ENCODE measurements around the gene FSD2.
A peak's percentile ranks its signal among the peaks of the same experiment; 100 is the strongest.

The FSD2 gene

GRCh38 chr15:82799183-82799841 lies 6.6 kb downstream of the FSD2 start:
- POLR2A ChIA-PET = no interaction called here
- CTCF ChIA-PET = interaction anchor here (1.5 kb wide), 1 partner anchor 25 kb away, joined by 3 read pairs; no protein-coding TSS in a partner anchor
- DNase-seq (ENCODE audit: extremely low spot score) = no peak
- no peak for TF ChIP-seq CTCF (IDR thresholded peaks at IDR 0.05; ENCODE audit: control extremely low read depth, extremely low read depth, low read depth, missing control alignments)

- POLR2A ChIA-PET = no interaction called here
- CTCF ChIA-PET = interaction anchor here (1.5 kb wide), 1 partner anchor 25 kb away, joined by 3 read pairs; no protein-coding TSS in a partner anchor
- no peak for TF ChIP-seq CTCF (IDR thresholded peaks at IDR 0.05; ENCODE audit: control extremely low read depth, extremely low read depth, low read depth, missing control alignments)
- no peak for DNase-seq (ENCODE audit: extremely low spot score)
Observed at GRCh38 chr15:82798531-82799166, 7.2 kb downstream of the FSD2 start.

- no peak for TF ChIP-seq CTCF (IDR thresholded peaks at IDR 0.05; ENCODE audit: control extremely low read depth, extremely low read depth, low read depth, missing control alignments)
- CTCF ChIA-PET = no interaction called here
- POLR2A ChIA-PET = no interaction called here
- DNase-seq (ENCODE audit: extremely low spot score) = no peak
Observed at GRCh38 chr15:82798104-82798503, 7.8 kb downstream of the FSD2 start.

GRCh38 chr15:82793737-82794136 lies 12.1 kb downstream of the FSD2 start:
- ChIA-PET POLR2A (no interaction called here), CTCF (no interaction called here)
- no peak for DNase-seq (ENCODE audit: extremely low spot score)

GRCh38 chr15:82792068-82792467 lies 13.8 kb downstream of the FSD2 start:
- DNase-seq (ENCODE audit: extremely low spot score) = no peak
- ChIA-PET POLR2A (no interaction called here), CTCF (interaction anchor here (1.1 to 1.2 kb wide), 2 partner anchors 9 to 11 kb away, joined by 3 to 4 read pairs; no protein-coding TSS in a partner anchor)
- TF ChIP-seq CTCF (IDR thresholded peaks at IDR 0.05; ENCODE audit: control extremely low read depth, extremely low read depth, low read depth, missing control alignments) = no peak

More at GRCh38 chr15:82793737-82794136, 12.1 kb downstream of the FSD2 start:
- TF ChIP-seq CTCF (IDR thresholded peaks at IDR 0.05; ENCODE audit: control extremely low read depth, extremely low read depth, low read depth, missing control alignments) = no peak

GRCh38 chr15:82790321-82790720 lies 15.5 kb downstream of the FSD2 start:
- peak; percentile 4 for DNase-seq (ENCODE audit: extremely low spot score)
- ChIA-PET POLR2A (no interaction called here), CTCF (no interaction called here)
- no peak for TF ChIP-seq CTCF (IDR thresholded peaks at IDR 0.05; ENCODE audit: control extremely low read depth, extremely low read depth, low read depth, missing control alignments)

All from GM10248 (cell line).